Loucy (cell line): ENCODE data around the gene SCGB1D2.

Experiments used
- EZH2phosphoT487 ChIP-seq: fragments of 200-600 bp; IDR thresholded peaks from 2 replicates; pipeline ENCODE4 v1.6.1; 2018; ENCODE audit warnings: antibody characterized with exemption, mild to moderate bottlenecking, moderate library complexity, borderline replicate concordance
- TF ChIP-seq, protein P1 (sequence below): fragments of 200-600 bp; sonication (generic); conservative IDR thresholded peaks from 2 replicates; pipeline ENCODE4 v1.5.1; 2014; ENCODE audit warnings: mild to moderate bottlenecking, antibody characterized with exemption, low read length

- TF ChIP-seq, protein P1, sequence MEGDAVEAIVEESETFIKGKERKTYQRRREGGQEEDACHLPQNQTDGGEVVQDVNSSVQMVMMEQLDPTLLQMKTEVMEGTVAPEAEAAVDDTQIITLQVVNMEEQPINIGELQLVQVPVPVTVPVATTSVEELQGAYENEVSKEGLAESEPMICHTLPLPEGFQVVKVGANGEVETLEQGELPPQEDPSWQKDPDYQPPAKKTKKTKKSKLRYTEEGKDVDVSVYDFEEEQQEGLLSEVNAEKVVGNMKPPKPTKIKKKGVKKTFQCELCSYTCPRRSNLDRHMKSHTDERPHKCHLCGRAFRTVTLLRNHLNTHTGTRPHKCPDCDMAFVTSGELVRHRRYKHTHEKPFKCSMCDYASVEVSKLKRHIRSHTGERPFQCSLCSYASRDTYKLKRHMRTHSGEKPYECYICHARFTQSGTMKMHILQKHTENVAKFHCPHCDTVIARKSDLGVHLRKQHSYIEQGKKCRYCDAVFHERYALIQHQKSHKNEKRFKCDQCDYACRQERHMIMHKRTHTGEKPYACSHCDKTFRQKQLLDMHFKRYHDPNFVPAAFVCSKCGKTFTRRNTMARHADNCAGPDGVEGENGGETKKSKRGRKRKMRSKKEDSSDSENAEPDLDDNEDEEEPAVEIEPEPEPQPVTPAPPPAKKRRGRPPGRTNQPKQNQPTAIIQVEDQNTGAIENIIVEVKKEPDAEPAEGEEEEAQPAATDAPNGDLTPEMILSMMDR = peak; percentile 78
- TF ChIP-seq EZH2phosphoT487 = no peak
Observed at GRCh38 chr11:62217191-62217748, 24.8 kb upstream of the SCGB1D2 start.
